K562 (cell line): ENCODE data around the gene NDUFS8. TPM values are rescaled to one million over a fixed set of nuclear protein-coding genes. Genes with fewer than 3 reads are reported as not detected.
A peak's percentile ranks its signal among the peaks of the same experiment; 100 is the strongest.

Experiments
- CCAR2 ChIP-seq: fragments of 200-400 bp; formaldehyde crosslinking; IDR thresholded peaks from 2 replicates; pipeline ENCODE4 v1.6.1; 2017; ENCODE audit warnings: mild to moderate bottlenecking, low read depth, low read length
- CHD2 ChIP-seq: IDR thresholded peaks from 2 replicates; pipeline ENCODE4 v1.6.1; 2011; ENCODE audit warnings: low read depth, low read length
- FIP1L1 ChIP-seq: fragments of 200-400 bp; formaldehyde crosslinking; IDR thresholded peaks from 2 replicates; pipeline ENCODE4 v1.6.1; 2018; ENCODE audit warnings: mild to moderate bottlenecking, low read depth, low read length; ENCODE audit not compliant: poor library complexity, severe bottlenecking
- FOXA1 ChIP-seq: fragments of 450-650 bp; IDR thresholded peaks from 2 replicates; pipeline ENCODE4 v1.6.1; 2016; ENCODE audit warnings: mild to moderate bottlenecking, borderline replicate concordance
- GABPB2 ChIP-seq: fragments of 250-450 bp; sonication (Bioruptor Pico); conservative IDR thresholded peaks from 2 replicates; pipeline ENCODE4 v1.5.1; 2021; ENCODE audit warnings: mild to moderate bottlenecking
- HDAC1 ChIP-seq, 2 experiments: fragments of 450-650 bp; IDR thresholded peaks; 2 replicates each; pipeline ENCODE4 v1.6.1; 2016 to 2017; ENCODE audit warnings: inconsistent platforms in 1 of 2, mild to moderate bottlenecking in 1 of 2, moderate library complexity in 1 of 2
- HMG20B ChIP-seq: fragments of 250-450 bp; sonication (Bioruptor Pico); IDR thresholded peaks from 2 replicates; pipeline ENCODE4 v1.5.0; 2021; ENCODE audit warnings: mild to moderate bottlenecking
- KAT2B ChIP-seq: IDR thresholded peaks from one replicate; pipeline ENCODE4 v1.6.1; 2012; ENCODE audit warnings: low read depth, mild to moderate bottlenecking, control low read depth, inconsistent platforms, low read length, moderate library complexity
- KAT7 ChIP-seq: sonication (generic); formaldehyde crosslinking; IDR thresholded peaks from 2 replicates; pipeline ENCODE4 v1.8.0; 2022; ENCODE audit warnings: missing genetic modification reagents, mild to moderate bottlenecking, borderline replicate concordance
- MBD1 ChIP-seq: fragments of 250-450 bp; sonication (Bioruptor Pico); IDR thresholded peaks from 2 replicates; pipeline ENCODE4 v1.8.0; 2022; ENCODE audit warnings: inconsistent platforms
- MITF ChIP-seq: IDR thresholded peaks from 2 replicates; pipeline ENCODE4 v1.6.1; 2014; ENCODE audit warnings: antibody characterized with exemption
- NRF1 ChIP-seq, 2 experiments: fragments of 450-650 bp; IDR thresholded peaks in 1 of 2; conservative IDR thresholded peaks in 1 of 2; 2 replicates each; pipeline ENCODE4 v1.6.1; 2014; ENCODE audit warnings: mild to moderate bottlenecking in 2 of 2
- PKNOX1 ChIP-seq: fragments of 450-650 bp; IDR thresholded peaks from 2 replicates; pipeline ENCODE4 v1.6.1; 2016
- SMARCA5 ChIP-seq: fragments of 450-650 bp; IDR thresholded peaks from 2 replicates; pipeline ENCODE4 v1.6.1; 2016
- SRSF1 ChIP-seq: fragments of 200-400 bp; formaldehyde crosslinking; IDR thresholded peaks from 2 replicates; pipeline ENCODE4 v1.6.1; 2017; ENCODE audit warnings: mild to moderate bottlenecking, low read depth, low read length, moderate library complexity
- SRSF7 ChIP-seq: fragments of 200-400 bp; formaldehyde crosslinking; optimal IDR thresholded peaks from 2 replicates; pipeline ENCODE3; 2017; ENCODE audit warnings: mild to moderate bottlenecking, low read depth, low read length
- TRIM28 ChIP-seq: fragments of 450-650 bp; IDR thresholded peaks from 2 replicates; pipeline ENCODE4 v1.6.1; 2017
- ZHX1 ChIP-seq: fragments of 150-350 bp; conservative IDR thresholded peaks from 2 replicates; pipeline ENCODE4 v1.6.1; 2014; ENCODE audit warnings: low read length
- ZNF133 ChIP-seq: fragments of 250-450 bp; sonication (Bioruptor Pico); IDR thresholded peaks from 2 replicates; pipeline ENCODE4 v1.4.0; 2020; ENCODE audit warnings: mild to moderate bottlenecking
- ZNF140 ChIP-seq: fragments of 250-450 bp; sonication (Bioruptor Pico); IDR thresholded peaks from 2 replicates; pipeline ENCODE4 v1.8.0; 2021; ENCODE audit warnings: moderate library complexity, mild to moderate bottlenecking, inconsistent platforms
- ZNF23 ChIP-seq: fragments of 250-450 bp; sonication (Bioruptor Pico); IDR thresholded peaks from 2 replicates; pipeline ENCODE4 v1.4.0; 2020; ENCODE audit warnings: mild to moderate bottlenecking
- ZNF668 ChIP-seq: fragments of 250-450 bp; sonication (Bioruptor Pico); IDR thresholded peaks from 2 replicates; pipeline ENCODE4 v1.8.0; 2022; ENCODE audit warnings: mild to moderate bottlenecking, inconsistent platforms
- ZNF764 ChIP-seq: fragments of 250-450 bp; sonication (Bioruptor Pico); IDR thresholded peaks from 2 replicates; pipeline ENCODE4 v1.4.0; 2020; ENCODE audit warnings: low read depth, mild to moderate bottlenecking, moderate library complexity
- polyA plus RNA-seq, 8 experiments: library from polyadenylated mRNA; depleted of rRNA in 4 of 8; stranded (reverse) in 5 of 8; unstranded in 3 of 8; fragments of >200 nt; fragmentation: Nextera tagmentation in 2 of 8; fragmentation: Illumina TruSeq in 1 of 8; extraction: Ambion mirVana in 2 of 8; extraction: Trizol in 1 of 8; gene quantifications; 2 replicates each; pipeline versions ENCODE4 v1.2.1 to v1.2.3, GENCODE V29; 2011 to 2014; ENCODE audit warnings: inconsistent platforms in 1 of 8, missing spikeins in 1 of 8
- total RNA-seq, 7 experiments: library from RNA; depleted of rRNA in 6 of 7; stranded (reverse); fragments of >200 nt in 6 of 7; fragmentation: Illumina TruSeq in 2 of 7; extraction: Trizol in 2 of 7; gene quantifications; 2 replicates each; pipeline versions ENCODE4 v1.2.1 to v1.2.3, GENCODE V29; 2011 to 2021; ENCODE audit warnings: low replicate concordance in 1 of 7

NDUFS8 gene
- total and polyA plus RNA-seq, 9 of the 15 experiments (the other 6 are each of a cell fraction or from before 2014, with no cell fraction given): 36.5 to 351 (median 101) TPM

- TF ChIP-seq SMARCA5 (peak; percentile 93), SRSF1 (no peak), ZNF23 (CRISPR knock-in tag) (no peak), GABPB2 (CRISPR knock-in tag) (no peak), HMG20B (CRISPR knock-in tag) (no peak), CCAR2 (no peak), TRIM28 (no peak), SRSF7 (no peak), HDAC1 (IDR thresholded peaks at IDR 0.05) (no peak), FOXA1 (no peak), PKNOX1 (no peak), ZNF133 (CRISPR knock-in tag) (no peak), NRF1 (conservative IDR thresholded peaks at IDR 0.05 in 1 of 2, IDR thresholded peaks at IDR 0.05 in 1 of 2) (peak; percentile 42 to 46; a peak in 2 of 4 replicates), ZNF668 (no peak), FIP1L1 (no peak), KAT7 (no peak), MITF (no peak), ZNF764 (no peak), ZNF140 (no peak), CHD2 (no peak), MBD1 (no peak), KAT2B (no peak), ZHX1 (no peak)
Observed at GRCh38 chr11:68040101-68040956, 9.8 kb downstream of the NDUFS8 start (continued).
